Fibroblast of skin of abdomen (primary cell): Measurements from ENCODE around the gene PMEPA1.
A peak's percentile ranks its signal among the peaks of the same experiment; 100 is the strongest.

Experiments
- DNase-seq: peaks from one replicate; pipeline ENCODE4 v3.0.0-alpha.2; 2013

PMEPA1 gene

DNA sequence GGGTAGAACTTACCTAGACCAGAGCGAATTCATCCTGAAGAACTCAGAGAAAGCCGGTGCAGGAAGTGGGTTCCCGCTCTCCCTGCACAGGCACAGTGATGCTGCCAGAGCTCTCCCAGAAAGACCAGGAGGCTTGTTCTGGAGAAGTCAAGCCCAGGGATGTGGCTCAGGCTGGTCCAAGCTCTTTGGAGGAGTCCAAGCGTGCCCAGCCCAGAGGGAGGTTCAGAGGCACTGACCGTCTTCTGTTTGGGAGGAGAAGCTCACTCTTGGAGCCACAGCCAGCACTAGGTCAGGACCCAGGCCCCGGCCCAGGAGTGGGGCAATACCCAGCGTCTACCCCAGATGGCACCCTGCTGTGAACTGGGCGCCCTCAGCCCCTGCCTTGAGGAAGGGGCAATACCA is 1.5 kb upstream of the PMEPA1 start:
- no peak for DNase-seq

DNA sequence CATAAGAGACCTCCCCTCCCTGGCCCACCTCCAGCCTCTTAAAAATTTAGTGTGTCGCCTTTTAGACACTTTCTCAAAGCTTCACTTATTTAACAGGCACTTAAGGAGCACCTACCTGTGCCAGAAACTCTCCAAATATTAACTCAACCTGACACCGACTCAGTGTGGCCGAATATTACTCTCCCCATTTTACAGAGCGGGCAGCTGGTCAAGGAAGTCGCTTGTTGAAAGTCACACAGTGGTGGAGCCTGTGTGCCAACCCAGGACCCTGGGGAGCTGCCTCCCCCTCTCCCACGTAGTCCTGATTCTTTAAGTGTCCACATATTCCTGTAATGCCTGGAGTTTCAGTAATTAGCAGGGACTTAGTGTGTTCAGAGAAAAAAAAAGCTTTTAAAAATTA is 1.0 kb upstream of the PMEPA1 start:
- no peak for DNase-seq

DNA sequence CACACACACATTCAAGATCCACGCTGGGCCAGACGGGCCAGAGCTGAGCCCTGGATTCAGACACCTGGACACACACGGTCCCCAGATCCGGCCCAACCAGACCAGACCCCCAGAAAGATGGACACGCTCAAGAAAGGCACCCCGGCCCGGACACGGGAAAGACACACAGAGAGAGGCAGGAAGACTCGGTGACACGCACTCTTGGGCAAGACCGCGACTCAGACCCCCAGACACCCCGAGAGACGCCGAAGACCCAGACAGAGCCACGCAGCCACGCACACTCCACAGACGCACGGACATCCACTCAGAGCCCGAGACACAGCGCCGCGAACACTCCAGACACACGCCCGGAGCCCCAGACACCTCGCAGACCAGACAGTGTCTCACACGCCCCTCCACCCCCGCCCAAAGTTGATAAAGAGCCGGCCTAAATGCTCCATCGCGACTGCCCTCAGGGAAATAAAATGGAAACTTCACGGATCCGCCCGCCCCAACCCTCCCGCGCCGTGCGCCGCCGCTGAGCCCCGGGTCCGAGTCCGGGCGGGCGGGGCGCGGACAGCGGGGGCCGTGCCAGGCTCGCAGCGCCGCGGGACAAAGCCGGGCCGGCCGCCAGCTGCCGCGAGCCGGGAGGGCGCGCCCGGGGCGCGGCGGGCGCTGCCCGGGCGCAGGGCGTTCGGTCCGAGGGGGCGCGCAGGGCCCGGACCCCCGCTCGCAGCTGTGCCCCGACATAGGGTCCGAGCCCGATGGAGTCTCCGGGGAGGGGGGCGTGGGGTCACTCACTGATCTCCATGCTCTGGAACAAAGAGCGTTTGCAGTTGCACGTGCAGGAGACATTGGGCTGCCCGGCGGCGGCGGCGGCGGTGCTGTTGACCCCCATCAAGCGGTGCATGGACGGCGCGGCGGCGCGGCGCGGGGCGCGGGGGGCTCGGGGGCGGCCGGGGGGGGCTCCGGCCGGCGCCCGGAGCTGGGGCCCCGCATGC is 831 bp downstream of the PMEPA1 start:
- DNase-seq = no peak

DNA sequence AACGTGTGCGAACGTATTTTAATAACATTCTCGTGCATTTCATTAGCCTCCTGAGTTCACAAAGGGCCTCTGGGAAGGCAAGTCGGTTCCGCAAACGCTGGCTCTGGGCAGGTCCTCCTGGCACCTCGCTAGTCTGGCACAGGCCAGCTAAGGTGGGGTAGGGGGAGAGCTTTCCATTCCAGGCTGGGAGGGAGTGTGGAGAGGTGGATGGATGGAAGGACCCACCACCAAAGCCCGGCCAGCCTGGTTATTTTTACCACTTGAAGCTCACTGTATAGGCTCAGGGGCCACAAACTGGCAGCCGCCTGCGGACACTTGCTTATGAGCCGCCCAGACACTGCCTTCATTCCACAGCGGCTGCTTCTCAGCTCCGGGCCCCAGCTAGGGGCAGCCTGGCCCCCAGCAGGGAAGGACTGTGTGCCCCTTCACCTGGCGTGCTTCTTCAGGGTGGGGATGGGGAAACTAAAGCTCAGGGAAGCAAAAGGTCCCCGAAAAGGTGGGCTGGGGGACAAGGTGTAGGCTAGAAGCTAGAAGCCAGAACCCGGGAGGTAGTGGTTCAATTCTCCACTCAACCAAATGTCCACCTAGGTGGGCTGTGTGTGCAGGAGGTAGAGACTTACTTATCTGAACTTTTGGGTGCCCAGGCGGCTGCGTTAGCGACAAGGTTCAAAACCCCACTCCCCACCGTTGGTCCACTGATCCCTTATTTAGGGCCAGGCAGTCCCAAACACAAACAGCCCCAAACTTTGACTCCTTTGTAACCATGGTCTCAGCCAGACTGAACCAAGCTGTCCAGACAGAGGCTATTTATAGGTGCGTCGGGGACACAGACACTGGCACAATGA is 1.7 kb downstream of the PMEPA1 start:
- DNase-seq = no peak

DNA sequence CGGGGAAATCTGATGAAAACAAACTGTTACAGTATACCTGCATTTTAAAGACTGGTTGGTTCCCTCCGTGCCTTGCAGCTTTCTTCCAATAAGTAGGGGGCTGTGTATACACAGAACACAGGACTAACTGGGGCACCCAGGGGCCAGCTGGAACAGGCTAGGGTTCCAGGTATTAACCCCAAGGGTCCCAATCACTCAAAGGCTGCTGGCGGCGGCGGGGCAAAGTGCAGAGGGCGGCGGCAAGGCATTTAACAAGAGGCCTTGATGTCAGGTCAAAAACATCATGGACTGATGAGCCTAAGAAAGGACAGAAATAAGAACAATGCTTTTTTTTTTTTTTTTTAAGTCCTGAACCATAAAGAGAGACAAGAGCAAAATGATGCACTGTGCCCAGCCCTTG is 2.5 kb downstream of the PMEPA1 start:
- no peak for DNase-seq

DNA sequence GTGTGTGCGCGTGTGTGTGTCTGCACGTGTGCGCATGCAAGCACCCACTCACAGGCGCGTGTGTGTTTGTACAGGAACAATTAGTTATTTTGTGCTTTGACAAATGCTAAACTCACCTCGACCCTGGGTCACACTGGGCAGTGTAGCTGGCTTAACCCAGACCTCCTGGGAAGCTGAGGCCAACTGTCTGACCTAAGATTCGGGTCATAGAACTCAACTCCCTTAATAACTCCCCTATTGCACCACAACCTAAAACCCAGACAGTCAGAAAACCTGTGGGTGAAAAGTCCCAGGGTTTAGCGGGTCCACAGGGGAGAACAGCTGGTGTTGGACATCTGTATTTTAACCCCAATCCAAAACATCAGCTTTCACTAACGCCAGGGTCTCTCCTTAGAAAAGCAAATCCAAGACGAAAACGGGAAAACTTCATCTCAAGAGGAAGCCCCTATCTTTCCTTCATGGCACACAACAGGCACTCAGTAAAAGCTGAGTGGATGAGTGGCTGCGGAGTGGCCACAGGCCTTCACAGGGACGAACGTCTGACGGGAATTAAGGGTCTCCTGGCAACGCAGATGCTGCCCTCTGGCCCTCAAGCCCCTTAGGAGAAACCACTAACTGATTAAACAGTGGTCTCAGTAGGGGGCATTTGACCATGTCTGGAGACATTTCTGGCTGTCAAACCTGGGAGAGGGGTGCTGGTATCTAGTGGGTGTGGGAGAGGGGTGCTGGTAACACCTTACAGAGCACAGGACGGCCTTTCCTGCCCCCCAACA is 4.5 kb downstream of the PMEPA1 start:
- no peak for DNase-seq

DNA sequence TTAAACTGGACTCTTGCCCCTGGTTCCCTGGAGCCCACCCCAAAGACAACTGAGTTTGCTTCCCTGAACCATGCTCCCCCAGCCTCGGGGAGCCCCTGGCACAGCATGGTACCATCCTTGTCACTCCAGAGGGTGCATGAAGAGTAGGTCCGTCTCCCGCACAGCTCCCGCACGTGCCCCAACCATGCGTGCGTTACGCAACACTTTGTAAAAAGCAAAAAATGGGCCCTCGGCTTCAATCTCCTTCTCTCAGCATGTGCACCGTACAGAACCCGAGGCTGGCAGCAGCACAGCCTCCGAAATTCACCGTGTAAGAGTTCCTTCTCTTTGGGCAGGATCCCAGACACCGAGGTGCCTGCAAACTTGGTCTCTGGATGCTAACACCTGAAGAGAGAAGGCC is 5.6 kb downstream of the PMEPA1 start:
- DNase-seq = no peak

DNA sequence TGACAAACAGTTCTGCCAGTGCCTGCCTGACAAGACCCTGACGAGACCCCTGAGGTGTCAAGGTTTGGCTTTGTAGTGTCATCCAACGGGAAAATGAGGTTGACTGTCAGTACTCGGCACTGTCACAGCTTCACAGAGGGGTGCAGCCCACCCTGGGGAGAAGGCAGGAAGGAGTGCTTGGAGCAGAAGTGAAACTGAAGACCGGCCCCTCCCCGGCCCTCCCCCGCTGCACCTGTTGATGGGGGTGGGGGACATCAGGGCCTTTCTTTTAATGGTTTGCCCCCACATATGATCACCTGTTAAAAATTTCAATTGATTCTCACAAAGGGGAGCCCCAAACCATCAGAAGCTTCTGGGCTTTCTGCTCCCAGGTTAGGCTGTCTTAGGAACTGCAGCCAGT is 6.8 kb downstream of the PMEPA1 start:
- DNase-seq = no peak

DNA sequence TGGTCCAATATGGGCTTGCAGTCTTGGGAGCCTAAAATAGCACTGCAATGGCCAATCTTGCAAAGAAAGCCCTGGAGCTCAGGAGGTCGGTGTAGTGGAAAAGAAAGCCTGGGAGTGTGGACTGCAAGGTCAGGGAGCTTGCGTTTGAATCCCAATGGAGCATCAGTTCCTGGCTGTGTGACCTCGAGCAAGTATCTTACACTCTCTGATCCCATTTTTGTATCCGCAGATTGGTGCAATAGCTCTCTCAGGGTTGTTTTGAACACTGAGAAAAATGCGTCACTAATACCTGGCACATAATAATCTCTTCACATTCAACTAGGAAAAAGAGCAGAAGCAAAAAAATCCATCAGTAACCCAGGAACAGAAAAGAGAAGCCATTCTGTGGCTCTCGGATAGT is 7.3 kb downstream of the PMEPA1 start:
- no peak for DNase-seq

DNA sequence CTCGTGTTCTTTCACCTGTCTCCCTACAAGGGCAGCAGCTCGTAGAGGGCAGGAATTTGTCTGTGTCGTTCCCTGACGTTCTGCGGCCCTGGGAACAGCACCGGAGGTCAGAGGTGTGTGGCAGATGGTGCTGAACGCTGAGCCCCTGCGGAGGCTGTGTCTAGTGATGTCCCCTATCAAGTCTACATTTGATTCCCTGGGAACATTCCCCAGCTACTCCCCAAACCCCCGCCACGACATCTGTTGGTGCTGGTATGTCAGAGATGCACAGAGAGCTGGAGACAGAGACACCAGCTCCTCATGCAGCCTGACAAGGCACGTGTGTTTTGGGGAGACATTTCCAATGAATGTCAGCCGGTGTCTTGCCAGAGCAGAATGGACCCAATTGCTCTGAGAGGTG is 7.7 kb downstream of the PMEPA1 start:
- DNase-seq = no peak

DNA sequence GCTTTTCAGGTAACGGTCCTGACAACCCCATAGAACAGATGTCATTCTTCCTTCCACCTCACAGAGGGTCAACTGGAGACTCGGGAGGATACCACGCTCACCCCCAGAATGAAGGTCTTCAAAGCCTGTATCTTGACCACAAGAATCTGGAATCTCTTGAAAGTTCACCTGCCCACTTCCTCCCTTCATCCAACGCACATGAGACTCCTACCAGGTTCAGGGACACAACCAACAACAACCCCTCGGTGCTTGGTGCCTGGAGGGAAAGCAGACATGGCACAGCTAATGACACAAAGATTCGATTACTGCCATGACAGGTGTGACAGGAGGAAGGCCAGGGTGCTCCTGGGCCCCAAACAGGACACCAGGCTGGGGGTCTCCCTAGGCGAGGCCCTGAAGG is 8.2 kb downstream of the PMEPA1 start:
- no peak for DNase-seq

DNA sequence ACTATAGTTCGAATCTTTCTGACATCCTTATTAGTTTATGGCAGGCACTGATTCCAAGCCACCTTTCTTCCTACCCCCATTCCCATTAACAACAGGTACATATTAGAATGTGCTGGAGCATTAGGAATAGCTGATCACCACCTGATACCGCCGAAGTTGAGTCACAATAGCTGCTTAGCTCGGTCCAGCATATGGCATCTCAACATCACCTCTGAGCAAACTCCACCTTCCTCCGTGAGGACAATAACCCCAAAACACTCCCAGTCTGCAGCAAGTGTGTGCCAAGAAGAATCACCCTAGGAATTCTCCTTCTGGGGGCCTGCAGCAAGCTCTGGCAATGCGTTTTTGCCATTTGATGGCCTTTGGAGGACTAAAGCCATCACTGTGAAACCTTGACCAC is 8.7 kb downstream of the PMEPA1 start:
- no peak for DNase-seq

DNA sequence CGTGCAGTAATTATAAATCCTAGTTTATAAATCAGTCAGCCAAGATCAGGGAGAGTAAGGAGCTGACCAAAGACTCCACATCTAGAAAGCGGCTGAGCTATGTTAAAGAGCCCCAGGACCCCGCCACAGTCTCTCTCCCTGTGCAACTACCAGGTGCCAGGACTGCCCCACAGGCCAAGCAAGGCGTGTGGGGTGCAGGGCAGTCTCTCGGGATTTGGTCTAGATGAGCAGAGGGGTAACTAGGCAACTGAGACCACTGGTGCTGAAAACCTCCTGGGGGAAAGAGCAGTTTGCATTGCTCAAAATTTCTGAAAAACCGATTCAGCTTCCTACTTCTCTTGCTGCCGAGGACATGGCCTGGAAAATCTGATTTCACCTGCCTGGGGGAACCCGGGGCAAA is 10.4 kb downstream of the PMEPA1 start:
- no peak for DNase-seq

DNA sequence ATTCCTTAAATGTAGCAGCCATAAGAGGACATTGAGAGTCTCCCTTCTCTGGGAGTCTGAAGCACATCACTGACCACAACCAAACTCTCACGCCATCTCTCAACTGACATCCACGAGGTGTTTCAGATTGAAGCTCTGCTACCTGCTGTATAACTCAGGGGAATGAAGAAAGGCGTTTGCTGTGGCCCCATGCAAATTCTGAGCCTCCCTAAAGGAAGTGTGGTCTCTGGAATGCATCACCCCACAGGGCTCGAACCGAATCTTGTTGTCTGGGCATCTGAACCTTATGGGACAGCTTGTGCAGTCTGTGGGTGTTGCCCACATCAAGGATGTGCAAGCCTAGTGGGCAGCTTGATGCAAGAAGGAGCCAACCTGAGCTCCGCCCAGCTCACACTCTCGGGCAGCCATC is 10.9 kb downstream of the PMEPA1 start:
- peak; percentile 22 for DNase-seq

DNA sequence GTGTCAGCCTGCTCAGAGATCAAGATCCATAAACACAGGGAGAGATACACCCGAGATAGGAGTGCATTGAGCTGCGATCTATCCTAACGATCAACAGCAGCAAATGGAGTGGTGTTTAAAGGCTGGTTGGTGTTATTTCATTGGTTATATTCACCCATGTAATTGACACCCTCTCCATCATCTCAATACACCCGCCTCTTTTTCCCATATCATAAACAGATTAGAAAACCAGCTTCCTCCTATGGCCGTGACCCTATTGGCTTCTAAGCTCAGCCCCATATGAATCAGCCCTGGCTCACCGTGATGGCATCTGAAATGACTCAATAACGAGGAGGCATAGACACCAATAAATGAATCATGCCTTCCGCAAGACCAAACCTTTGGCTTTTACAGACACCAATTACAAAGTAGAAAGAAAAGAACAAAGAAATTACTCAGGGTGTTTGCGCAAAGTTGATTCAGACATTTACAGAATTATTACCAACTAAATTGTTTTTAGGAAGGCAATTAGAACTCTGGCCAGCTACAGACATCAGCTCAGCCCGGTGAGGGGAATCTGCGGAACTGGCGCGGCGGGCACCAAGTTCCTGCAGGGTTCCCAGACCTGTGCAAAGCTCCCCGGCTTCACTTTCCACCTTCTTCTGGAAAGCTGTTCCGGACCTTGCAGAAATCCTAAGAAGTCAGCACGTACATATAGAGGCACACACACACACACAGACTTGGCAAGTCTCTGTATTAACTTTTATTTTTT is 11.5 kb downstream of the PMEPA1 start:
- DNase-seq = peak; percentile 98

DNA sequence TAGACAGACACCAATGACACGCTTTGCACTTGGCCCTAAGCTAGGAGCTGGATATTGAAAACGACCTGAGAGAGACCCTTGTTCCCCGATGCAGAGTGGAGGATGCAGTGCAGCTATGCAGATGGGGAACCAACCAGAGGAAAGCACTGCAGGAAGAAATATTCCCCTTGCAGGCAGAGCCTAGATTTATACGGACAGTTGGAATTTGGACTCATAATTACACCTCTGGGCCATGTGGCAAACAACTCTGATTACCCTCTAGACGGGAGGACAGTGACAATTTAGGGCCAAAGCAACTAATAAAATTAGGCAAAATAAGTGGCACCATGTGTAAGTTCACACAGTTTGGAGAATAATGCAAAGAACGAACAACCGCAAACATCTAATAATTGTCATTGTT is 12.3 kb downstream of the PMEPA1 start:
- DNase-seq = no peak

DNA sequence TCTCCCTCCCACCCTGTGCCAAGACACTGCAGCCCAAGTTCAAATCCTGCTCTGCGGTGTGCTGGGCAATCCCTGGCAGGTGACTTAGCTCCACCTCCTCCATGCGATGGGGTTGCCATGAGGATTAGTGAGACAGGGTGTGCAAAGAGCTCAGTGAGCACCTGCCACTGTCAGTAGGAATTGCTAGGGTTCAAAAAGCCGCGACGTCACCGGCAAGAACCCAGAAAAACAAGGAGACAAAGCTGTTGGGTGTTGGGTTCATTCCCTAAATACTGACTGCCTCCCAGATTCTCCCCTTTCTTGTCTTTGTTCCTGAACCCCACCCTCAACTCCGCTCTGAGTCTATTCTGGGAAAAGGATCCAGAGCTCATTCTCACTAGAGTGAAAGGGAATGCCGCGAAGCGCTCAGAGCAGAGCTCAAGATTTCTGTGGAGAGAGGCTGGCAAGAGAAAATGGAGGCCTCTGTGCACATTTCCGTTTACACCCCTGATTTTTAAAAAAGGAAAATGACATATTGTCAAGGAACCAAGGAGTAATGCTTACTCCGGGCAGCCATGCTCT is 13.3 kb downstream of the PMEPA1 start:
- DNase-seq = no peak

DNA sequence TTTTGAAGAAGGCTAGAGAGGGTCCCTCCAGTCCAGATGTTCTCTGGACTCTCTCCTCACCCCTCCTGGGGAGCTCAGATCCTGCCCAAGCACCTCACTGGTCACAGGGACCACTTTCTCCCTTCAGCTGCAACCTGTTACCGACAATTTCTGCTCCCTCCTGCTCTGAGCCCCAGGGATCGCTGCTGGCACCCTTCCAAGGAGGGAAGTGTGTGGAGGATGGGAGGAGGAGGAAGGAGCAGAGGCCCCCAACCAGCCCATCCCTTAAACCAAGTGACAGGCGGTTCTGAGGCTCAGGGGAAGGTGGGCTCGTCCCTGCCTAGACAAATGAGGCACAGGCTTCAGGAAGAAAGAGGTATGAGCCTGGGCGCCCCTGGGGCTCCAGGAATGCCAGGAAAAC is 13.9 kb downstream of the PMEPA1 start:
- no peak for DNase-seq

DNA sequence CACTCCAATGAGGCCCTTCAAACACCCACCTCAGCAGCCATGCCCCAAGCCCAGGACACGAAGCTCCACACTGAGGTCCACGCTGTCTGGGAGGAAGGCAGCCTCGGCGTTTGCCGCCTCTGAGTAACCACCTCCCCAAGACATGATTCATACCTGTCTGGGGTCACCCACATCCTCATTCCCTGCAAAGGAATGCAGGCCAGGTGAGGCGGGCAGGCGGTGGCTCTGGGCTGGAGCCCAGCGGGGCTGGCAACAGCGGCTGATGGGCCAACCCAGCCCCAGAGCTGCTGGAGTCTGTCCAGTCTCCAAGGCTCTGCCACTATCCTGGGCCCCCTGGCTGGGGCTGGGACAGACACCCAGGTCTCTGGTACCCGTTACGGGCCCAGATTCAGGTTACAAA is 14.8 kb downstream of the PMEPA1 start:
- no peak for DNase-seq

DNA sequence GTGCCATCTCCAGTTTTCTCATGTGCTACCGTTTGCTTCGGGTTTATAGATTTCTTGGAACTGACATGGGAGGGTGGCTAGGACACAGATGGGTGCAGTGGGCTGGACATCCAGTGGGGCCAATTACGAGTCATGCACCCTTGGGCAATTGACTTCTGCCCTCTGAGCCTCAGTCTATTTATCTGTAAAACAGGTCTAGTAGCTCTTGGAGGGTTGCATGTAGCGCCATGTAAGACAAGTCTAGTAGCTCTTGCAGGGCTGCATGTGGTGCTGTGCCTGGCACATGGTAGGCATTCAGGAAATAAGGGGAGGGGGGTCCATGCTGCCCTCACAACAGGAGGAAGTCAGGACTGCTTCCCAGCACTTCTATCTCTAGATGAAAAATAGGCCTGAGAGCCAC is 15.3 kb downstream of the PMEPA1 start:
- no peak for DNase-seq

DNA sequence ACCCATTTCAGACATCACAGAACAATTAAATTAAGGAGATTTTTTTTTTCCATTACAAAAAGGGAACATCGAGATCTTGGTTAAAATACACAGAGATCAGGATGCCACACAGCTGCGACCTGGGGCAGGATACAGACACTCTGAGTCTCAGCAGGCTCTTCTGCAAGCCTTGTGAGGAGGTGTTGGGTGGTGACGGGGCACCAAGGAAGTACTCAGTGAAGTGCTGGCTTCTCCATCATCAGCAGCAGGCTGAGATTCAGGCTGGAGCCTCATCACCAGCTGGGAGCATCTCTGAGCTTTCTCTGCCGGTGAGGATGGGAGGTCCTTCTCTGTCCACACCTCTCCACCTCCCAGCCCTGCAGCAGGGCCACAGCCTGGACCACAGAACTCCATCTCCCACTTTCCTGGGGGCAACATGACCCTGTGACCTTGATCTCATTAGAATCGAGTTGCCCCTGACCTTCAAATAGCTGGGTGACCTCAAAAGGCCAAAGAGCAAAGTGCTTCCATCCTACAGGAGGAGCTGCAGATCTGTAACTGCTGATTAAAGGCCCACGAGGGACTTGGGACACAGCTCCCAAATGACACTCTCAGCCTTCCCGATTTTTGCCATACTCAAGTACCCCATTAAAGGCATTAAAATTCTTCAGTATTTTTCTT is 16.0 kb downstream of the PMEPA1 start:
- DNase-seq = no peak
